Measurements from ENCODE around the gene TMEM132D.

DNA sequence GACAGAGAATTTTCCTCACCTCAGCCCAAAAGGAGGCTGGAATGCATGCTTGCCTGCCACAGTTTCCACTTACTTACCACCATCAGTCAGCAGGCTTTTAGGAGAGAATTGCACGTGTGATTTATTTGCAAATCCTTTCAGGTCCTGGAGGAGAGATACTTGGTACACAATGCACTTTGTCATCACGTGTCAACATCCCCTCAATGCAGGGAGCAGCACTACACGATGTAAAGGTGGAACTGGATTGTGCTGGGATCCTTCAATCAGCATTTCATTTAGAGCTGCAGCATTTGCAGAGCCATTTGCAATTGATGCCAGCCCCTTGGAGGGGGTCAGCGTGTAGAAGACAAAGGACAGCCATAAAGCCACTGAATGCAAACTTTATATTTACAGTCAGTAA lies 832.5 kb downstream of the TMEM132D start:
- TF ChIP-seq, protein P1, sequence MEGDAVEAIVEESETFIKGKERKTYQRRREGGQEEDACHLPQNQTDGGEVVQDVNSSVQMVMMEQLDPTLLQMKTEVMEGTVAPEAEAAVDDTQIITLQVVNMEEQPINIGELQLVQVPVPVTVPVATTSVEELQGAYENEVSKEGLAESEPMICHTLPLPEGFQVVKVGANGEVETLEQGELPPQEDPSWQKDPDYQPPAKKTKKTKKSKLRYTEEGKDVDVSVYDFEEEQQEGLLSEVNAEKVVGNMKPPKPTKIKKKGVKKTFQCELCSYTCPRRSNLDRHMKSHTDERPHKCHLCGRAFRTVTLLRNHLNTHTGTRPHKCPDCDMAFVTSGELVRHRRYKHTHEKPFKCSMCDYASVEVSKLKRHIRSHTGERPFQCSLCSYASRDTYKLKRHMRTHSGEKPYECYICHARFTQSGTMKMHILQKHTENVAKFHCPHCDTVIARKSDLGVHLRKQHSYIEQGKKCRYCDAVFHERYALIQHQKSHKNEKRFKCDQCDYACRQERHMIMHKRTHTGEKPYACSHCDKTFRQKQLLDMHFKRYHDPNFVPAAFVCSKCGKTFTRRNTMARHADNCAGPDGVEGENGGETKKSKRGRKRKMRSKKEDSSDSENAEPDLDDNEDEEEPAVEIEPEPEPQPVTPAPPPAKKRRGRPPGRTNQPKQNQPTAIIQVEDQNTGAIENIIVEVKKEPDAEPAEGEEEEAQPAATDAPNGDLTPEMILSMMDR (IDR thresholded peaks at IDR 0.05; ENCODE audit: insufficient read depth, low read length, poor library complexity, severe bottlenecking), result no peak
- no peak for TF ChIP-seq EZH2phosphoT487 (conservative IDR thresholded peaks at IDR 0.05; ENCODE audit: low read length)

Data from SU-DHL-6 (cell line).